HG03135 (cell line): ENCODE results near the gene RILP.

Experiments used
- ATAC-seq: cut with Tn5 transposase; IDR thresholded peaks from one replicate; pipeline ENCODE4 v1.9.1; 2021; ENCODE audit warnings: mild to moderate bottlenecking, moderate library complexity; ENCODE audit not compliant: unreplicated experiment

The RILP gene

DNA sequence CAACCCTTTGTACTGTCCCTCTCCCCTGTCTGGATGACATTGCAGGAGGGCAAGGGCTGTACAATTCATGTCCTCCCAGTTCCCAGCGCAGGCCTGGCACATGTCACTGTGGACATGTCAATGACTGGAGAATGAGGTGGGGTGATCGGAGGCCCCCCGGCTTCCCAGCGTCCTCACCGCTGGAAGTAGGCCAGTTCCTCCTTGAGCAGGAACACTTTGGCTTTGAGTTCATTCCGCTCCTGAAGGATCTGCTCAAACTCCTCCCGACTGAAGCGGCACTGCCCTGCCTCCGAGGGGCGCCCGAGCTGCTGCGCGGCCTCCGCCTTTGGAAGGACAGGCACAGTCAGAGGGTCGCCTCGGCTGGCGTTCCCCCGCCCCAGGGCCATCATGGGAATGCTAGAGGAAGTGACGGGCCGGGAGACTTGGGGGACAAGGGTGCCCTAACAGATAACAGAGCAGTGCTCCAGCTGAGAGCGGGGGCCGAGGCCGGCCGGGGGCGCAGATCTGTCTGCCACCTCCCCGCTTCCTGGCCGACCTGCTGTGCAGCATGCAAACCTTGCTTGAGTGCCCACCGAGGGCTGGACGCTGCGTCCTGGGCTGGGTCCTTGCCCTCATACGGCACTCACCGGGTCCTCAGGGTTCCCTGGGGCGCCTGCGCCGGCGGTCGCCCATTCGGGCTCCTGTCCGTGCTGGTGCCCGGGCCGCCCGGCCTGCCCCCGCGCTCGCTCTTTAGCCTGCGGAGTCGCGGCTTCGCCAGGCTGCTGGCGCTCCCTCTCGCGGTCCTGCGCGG, 1.3 kb downstream of the RILP start:
- ATAC-seq: peak; percentile 48

- no peak for ATAC-seq
Observed at GRCh38 chr17:1647802-1648171, 1.9 kb downstream of the RILP start.

DNA sequence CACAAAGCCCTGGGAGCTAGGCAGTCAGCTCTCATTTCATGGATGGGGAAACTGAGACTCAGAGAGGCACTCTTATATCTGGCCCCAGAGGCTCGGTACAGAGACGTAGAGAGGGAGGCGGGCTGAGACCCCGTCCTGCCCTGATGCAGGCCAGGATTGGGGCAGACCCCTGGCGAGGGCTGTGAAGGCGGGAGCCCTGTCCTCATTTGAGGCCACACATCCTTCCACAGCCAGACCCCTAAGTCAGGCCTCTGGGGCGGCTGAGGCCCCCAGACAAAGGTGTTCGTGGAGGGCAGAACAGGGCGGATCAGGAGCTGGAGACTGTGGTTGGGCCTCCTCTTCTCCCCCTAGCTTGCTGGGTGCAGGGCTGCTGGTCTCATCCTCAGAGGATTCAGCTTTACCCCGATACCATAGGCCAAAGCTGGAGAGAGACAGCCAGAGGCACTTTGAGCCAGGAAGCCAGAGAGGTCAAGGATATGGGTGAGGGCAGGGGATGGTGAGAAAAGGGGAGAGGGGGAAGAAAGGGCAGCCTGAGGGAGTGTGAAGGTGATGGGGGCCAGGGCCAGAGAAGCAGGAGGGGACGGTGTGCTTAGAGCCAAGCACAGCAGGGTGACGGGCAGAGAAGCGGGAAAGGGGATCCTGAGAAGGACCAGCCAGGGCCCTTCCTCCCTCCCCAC, 3.3 kb downstream of the RILP start:
- no peak for ATAC-seq

DNA sequence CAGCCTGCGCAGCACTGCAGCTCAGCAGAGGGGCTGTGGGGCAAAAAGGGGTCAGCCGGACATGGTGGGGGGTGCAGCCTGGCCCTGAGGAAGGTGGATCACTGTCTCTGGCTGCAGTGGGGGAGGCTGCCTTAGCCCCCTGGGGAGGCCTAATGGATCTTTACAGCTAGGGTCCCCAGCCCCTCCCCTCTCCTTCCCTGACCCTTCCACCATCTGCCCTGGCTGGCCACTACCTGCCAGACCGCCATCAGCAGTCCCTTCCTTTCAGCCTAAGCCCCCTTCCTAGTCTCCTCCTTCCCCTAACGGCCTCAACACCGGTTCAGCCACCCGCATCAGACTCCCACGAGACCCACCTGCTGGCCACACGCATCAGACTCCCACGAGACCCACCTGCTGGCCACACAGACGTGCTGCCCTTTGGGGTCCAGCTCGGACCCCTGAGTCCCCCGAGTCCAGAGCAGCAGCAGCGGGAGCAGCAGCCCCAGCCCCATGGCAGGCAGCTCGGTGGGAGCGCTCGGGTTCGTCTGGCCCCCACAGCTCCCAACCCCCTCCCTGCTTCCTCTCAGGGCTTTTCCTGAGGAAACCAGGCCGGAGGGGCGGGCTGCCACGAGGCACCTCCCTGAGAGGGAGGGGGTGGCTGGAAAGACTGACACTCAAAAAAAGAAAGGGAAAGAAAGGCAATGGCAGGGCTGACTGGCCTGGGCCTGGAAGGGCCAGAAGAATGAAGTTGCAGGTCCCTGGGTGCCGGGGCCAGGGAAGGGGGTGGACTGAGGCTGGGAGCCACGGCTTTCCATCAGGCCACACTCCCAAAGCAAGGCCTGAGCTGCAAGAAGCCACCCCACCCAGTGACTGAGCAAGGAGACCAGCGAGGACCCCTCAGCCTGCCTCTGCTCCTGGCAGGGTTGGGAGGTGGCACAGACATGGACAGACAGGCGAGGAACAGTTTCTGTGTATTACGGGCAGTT, 4.2 kb downstream of the RILP start, which contains the start of gene SCARF1:
Gene SCARF1, minus strand, starts transcription at position 526 of the 965 bp plus-strand sequence. Its CDS starts 35 bp downstream, at position 491.
- no peak for ATAC-seq

DNA sequence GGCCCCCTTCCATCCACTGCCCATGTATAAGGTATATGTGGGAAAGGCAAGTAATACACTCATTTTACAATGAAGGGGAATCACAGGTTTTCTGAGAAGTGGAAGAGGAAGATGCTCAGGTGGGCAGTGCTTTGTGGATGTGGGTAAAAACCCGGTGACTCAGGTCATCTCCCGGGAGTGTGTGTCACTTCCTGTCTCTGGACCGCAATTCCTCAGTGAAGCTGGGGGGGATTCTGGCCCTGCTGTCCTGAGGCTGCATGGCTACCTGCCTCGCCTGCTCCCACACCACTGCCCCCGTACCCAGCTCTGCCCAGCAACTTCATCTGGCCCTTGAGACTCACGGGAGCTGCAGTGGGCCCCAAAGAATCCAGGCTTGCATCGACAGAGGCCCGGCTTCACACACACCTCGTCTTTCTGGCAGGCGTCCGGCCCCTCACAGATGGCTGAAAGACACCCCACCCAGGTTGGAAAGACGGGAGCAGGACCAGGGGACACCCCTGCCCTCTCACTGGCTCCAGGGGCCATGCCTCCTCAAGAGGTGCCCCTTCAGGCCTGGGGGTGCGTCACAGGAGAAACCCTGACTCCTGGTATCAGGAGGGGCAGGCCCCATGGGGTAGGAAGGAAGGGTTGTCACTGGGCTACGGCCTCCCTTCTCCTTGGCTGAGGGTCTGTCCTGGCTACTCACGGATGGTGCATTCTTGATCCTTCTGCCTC, 5.0 kb downstream of the RILP start:
- ATAC-seq: no peak

- no peak for ATAC-seq
Observed at GRCh38 chr17:1643999-1644492, 5.6 kb downstream of the RILP start.

DNA sequence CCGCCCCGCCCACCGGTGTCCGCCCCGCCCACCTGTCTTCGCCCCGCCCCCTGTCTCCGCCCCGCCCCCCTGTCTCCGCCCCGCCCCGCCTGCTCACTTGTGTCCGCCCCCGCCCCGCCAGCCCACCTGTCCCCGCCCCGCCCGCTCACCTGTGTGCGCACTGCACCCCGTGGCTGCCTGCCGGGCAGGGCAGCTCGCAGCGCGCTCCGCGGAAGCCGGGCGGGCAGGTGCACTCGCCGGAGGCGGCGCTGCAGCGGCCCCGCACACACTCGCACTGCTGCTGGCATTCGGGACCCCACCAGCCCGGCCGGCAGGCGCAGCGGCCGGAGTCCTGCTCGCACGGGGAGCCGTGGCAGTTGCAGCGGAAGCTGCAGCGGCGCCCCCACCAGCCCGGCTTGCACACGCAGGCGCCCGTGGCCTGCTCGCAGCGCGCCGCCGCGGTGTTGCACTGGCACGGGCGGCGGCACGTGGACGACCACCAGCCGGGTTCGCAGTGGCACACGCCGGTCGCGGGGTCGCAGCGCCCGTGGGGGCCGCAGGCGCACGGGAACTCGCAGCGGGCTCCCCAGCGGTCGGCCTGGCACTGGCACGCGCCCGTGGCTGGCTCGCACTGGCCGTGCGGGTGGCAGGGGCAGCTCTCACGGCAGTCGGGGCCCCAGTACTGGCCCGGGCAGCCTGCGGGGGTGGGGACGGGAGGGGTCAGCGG, 6.2 kb downstream of the RILP start:
- ATAC-seq: no peak

DNA sequence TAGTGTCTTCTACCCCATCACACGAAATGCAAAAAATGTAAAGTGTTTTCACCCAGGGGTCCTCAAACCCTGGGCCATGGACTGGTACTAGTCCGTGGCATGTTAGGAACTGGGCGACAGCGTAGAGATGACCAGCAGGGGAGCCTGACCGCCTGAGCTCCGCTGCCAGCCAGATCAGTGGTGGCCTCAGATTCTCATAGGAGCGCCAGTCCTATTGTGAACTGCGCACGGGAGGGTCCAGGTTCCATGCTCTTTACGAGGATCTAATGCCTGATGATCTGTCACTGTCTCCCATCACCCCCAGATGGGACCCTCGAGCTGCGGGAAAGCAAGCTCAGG, 8.6 kb downstream of the RILP start:
- ATAC-seq: no peak

DNA sequence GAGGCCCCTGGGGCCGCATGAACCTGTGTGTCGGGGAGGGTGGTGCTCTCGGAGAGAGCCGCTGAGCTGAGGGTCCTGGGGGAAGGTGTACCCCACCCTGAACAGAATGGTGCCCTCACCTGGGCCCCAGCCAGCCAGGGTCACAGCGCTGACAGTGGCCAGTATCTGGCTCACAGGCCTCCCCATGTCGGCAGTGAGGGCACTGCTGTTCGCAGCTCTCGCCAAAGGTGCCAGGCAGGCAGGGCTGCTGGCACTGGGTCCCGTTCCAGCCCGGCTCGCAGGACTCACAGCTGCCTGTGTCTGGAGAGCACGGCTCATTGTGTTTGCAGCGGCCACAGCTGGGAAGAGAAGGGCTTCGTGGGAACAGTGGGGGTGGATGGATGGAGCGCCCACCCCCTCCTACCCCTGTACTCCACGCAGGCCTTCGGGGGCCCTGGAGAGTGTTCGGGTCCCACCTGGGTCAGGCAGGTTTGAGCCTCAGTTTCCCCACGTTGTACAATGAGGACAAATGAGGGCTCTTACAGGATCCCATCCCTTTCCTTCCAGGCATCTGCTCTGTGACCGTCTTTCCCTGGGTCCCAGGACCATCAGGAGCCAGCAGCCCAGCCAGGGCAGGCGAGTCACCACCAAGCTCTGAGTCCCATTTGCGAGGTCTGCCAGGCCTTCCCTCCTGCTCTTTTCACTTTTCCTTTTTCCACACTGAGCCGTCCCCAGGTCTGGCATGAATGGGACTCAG, 9.2 kb downstream of the RILP start:
- no peak for ATAC-seq

DNA sequence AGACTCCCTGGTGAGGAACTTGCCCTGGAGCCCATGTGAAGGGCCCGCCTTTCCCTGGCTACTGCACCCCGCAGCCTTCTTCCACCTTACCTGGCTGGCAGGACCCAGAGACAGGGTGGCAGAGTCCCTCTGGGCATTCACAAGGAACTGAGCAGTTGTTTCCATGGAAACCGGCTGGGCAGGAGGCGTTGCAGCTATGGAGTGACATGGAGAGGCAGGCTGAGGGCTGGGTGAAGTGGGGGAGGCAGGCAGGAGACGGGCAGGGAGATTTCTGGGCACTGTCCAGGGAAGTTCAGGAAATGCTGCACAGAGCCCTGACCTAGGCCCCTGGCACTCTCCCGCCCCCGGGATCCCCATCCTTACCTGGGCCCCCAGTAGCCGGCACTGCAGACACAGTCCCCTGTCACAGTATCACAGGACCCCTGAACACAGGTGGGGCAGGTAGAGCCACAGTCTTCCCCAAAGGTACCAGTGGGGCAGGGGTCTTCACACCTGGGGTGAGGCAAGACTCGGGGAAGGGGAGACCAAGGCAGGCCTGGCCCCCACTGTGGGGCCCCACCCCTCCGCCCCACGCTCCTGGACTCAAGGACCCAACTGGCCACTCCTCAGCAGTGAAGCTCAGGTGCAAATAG, 10.0 kb downstream of the RILP start:
- no peak for ATAC-seq

- ATAC-seq: no peak
Observed at GRCh38 chr17:1638624-1639300, 10.9 kb downstream of the RILP start.

DNA sequence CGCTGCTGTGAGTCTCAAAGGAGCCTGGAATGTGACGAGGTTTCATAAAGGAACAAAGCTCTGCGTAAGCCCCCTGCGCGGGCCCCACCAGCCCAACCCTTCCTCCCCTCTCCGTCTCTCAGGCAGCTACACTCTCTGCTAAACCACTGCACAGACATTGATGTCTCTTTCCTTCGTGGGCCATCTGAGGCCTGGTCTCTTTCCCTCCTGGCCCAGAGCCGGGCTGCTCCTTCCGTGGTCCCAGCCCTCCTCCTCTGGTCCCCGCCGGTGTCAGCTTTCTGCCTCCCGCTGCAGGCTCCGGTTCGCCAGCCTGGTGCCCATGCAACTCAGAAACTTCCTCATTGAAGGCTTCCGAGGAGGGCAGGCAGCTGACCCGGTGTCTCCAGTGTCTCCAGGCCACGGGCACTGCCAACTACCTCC, 11.5 kb downstream of the RILP start:
- ATAC-seq: no peak

DNA sequence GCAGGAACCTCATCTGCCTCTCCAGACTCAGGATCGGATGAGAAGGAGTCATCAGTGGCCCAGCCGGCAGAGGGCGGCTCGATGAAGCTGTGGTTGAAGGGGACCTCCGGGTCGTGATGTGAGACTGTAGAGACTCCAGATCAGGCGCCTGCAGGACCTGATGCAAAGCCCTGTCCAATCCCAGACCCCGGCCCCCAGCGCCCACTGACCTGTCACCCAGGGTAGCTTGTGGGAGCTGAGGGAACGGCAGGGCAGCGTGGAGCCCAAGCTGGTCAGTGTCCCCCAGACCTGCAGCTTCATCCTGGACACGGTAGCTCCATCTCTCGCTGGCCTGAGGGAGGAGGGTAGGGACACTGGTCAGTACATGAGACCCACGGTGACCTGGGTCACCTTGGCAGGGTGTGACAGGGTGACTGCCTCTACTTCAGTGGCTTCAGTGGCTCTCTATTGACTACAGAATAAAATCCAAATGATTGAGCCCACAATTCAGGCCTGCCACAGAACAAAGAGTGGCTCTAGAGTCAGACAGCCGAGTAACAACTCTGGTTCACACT, 12.9 kb downstream of the RILP start:
- ATAC-seq: no peak

DNA sequence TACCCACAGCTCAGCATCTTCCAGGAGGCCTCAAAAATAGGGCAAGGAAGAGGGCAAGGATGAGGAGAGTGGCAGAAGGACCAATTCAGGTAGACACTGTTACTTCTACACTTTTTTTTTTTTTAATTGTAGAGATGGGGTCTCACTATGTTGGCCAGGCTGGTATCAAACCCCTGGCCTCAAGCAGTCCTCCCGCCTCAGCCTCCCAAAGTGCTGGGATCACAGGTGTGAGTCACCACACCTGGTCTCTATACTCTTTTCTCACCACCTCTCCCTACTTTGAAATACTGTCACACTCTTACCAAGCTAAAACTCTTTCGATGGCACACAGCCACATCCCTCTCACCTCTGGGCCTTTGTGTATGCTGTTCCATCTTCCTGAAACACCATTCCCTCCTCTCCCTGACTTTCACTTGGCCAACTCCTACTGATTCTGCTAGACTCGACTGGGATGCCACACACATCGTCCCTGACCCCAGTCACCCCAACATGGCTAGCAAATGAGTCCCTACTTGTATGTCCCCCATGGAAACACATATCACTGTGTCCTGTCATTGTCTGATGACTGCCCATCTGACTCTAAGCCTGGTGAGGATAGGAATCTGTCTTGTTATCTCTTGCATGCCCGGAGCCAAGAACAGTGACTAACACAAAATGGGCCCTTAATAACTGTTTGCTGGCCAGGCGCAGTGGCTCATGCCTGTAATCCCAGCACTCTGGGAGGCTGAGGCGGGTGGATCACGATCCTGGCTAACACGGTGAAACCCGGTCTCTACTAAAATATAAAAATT, 13.8 kb downstream of the RILP start:
- no peak for ATAC-seq

DNA sequence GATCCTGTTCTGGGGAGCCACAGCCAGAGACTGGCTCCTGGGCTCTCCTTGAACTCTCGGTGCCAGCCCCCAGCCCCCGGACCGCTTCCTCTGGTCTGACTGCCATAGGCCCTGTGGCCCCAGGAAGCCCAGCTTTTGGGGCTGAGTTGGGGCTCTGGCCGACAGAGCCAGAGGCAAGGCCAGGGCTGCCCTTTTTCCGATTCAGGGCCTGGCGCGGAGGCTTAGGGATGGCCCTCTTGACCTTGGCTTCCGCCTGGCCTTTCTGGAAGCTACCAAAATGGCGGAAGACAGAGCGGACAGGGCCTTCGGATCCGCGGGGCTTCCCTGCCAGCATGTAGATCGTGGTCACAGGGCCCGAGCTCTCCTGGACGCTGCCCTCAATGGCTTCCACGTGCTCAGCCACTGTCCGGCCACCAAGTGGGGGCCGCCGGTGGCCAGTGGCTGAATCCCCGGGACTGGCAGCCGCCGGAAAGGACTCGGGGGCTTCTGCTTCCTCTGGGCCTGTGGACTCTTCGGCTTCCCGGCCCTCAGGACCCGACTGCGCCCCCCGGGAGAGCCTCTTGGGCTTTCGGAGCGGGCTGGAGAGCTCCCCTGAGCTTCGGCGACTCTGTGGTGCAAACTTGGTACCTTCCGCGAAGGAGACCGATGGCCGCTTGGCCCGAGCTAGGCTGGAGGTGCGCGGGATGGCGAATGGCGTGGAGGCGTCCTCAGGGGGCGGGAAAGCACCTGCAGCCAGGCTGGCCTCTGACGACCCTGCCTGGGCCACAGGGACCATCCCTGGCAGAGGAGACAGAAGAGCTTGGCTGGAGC, 14.6 kb downstream of the RILP start:
- no peak for ATAC-seq

- ATAC-seq: no peak
Observed at GRCh38 chr17:1630662-1631061, 19.0 kb downstream of the RILP start.
